GM19438 (cell line): ENCODE results near the gene AKAP13.
"Not testable (repeated sequence)": the region's sequence is repeated elsewhere in the genome, so short reads cannot be mapped to it uniquely, and the experiment has no call there.

ENCODE experiments used
- ATAC-seq: cut with Tn5 transposase; IDR thresholded peaks from one replicate; pipeline ENCODE4 v1.9.1; 2021; ENCODE audit warnings: low read depth; ENCODE audit not compliant: unreplicated experiment

Gene AKAP13

DNA sequence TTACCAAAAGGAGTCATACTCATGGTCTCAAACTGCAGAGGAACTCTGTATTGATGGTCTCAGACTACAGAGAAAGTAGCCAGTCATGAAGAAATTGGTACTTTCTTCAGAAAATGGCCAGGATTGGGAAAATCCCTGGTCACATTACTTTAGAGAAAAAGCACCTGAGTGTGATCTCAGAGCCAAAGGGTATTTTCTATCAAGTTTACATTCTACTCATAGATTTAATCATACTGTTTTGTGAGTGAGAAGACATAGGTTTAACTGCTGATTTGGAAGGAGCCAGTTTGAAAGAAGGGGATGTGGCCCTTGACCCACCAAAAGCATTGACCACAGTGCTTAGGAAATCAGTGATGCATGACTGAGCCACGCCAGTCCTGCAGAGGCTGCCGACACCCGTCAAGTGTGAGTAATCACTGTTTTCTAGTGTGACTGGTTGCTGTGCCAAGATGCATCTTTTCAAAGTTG, 203.6 kb downstream of the AKAP13 start:
- ATAC-seq: peak; percentile 40

DNA sequence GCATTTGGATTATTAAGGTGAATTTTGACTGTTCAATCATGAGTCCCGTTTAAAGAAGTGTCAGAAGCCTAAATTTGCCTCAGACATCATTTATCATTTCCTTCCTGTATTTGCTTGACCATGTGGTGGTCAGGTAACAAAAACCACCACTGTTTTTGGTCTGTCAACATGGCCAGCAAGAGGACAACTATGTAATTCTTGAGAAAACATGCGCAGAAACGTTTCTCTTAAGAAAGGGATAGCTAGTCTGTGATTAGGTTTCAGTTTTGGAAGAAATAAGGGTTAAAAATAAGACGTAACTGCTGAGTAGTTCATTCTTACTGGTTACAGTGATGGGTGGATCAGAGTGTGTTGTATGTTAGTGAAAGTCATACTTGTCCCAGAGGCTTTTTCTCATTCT, 204.5 kb downstream of the AKAP13 start:
- no peak for ATAC-seq

DNA sequence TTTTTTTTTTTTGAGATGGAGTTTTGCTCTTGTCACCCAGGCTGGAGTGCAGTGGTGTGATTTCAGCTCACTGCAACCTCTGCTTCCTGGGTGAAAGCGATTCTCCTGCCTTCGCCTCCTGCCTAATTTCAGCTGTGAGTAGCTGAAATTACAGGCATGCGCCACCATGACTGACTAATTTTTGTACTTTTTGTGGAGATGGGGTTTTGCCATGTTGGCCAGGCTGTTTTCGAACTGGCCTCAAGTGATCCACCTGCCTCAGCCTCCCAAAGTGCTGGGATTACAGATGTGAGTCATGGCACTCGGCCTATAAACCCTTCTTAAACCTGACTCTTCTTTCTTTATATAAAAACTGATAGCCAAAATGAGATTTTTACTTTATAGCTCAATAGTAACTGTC, 205.8 kb downstream of the AKAP13 start:
- ATAC-seq: not testable (repeated sequence)

DNA sequence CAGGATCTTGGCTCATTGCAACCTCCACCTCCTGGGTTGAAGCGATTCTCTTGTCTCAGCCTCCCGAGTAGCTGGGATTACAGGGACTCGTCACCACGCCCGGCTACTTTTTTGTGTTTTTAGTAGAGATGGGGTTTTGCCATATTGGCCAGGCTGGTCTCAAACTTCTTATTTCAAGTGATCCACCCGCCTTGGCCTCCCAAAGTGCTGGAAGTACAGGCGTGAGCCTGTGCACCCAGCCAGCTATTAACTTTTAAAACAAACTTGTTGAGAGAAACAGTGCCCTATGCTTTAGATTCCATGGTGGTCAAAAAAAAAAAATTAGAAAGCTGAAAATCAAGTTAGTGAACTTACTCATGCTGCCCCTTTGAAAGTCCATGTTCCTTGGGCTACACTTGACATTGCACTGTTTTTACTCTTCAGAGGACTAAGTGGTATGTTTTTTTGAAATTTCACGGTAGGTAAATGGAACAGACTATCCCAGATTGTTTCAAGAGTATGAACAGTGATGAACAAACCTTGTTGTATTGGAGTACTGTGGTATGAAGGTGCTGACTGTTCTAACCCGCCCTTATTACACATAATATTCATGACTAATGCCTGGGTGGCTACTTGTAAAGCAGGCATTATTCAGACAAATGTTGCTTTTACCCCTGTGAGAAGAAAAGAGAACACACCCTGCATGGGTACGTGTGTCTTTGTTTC, 207.5 kb downstream of the AKAP13 start:
- no peak for ATAC-seq

DNA sequence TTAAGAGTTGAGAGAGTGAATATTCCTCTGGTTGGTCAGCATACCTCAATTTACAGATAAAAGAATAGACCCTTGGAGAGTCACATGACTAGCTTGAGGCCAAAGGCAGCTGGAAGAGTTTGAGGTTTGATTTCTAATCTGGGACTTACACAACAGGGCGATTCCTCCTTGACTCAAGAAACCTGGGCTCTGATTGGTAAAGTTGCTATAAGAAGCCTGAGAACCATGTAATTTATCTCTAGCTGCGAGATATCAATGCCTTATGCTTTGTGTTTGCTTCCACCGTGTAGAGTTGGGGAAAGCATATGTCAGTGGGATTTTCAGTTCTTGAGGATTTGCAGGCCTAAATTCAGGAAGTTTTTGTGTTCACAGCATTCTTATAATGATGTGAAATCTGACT, 208.3 kb downstream of the AKAP13 start:
- no peak for ATAC-seq

DNA sequence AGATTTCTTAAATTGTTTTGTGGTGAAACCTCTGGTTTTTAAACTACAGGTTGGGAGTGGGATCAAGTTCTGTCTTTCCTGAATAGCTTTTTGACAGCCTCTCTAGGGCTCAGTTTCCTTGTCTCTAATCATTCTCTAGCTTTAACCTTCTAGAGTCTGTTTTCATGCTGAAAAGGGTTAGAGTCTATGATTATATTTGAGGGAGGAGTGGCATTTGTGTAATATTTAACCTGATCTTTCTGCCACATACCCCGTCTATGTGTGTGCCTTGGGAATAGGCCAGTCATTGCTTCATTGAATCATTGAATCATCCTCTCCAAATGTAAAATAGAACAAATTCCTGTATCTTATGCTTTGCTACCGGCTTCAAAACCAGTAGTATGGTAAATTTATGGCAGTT, 209.4 kb downstream of the AKAP13 start:
- ATAC-seq: no peak

DNA sequence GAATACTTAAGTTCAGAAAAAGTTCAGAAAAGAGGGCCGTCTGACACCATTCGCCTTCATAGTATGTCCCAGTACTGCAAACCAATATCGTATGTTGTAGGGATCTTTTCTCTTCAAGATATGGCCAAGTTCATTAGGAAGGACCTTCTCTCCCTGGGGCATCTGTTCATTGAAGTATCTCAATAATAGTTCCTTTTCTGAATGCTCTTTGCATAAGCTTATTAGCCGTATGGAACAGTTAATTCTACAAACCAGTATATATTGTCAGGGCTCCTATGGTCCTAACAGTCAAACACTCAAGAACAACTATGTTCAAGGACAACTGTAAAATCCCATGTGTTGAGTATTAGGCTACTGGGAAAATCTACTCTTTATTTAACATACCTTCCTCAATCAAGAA, 211.2 kb downstream of the AKAP13 start:
- ATAC-seq: no peak

DNA sequence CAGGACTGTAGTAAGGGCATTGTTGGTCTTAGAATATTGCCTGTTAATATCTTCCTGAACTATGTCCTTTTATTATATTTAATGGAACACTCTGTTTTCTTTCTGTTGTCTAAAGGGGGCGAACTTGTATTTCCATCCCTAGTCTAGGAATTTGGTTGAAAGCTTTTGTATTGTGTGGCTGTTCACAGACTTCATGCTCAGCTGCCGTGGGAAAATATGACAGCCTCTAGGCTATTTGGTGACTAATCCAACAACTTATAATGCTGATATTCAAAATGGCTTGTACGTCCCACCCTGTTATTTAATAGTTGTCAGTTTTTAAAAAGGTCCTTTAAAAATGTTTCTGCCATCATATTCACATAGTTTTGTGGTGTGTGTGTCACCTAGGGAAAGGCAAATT, 211.7 kb downstream of the AKAP13 start:
- ATAC-seq: no peak

DNA sequence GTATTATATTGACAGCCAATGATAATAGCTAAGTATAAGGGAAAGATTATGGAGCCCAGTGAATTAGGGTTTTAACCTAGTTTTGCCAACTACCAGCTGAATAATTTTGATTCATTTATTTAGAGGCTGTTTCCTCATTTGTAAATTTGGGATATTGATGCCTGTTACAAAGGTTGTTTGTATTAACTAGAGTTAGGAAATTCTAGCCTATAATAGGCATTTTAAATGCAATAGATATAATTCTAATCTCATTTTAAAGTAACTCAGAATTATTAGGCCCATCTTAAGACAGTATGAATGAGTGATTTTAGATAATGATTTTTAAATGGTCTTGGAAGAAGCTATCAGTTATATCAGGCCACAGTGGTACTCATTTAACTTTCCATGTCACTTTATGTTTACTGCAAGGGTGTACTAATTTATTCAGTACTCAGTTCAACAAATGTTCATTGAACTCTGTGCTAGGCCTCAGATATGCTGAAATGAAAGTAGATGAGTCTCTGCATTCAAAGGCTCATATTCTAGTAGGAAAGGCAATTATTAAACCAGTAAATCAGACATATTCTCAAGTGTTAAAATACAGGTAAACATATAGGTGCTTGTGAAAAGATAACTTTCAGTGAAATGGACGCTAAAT, 213.5 kb downstream of the AKAP13 start:
- no peak for ATAC-seq

DNA sequence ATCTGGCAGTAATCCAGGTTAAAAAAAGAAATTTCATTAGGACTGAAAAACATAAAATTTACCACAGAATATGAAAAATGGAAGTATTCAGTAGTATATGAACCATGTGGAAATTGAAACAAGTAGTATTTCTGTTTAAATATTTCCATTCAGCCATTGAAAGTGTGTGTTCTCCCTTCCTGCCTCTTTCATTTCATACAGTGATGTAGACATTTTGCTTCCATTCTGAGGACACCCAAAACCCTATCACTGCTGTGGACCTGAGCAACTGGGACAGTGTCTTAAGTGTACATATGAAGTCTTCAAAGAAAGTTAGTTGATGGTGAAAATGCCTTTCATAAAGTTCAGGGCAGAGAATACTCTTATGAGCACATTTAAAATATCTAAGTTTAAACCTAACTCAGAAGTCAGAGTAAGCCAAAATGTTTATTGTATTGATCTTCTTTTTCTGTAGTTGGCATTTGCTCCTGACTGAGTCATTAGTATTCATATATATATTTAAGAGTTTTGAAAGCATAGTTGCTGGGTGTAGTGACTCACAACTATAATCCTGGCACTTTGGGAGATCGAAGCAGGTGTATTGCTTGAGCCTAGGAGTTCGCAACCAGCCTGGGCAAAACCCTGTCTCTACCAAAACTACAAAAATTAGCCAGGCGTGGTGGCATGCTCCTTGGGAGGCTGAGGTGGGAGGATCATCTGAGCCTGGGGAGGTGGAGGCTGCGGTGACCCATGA, 215.6 kb downstream of the AKAP13 start:
- no peak for ATAC-seq

DNA sequence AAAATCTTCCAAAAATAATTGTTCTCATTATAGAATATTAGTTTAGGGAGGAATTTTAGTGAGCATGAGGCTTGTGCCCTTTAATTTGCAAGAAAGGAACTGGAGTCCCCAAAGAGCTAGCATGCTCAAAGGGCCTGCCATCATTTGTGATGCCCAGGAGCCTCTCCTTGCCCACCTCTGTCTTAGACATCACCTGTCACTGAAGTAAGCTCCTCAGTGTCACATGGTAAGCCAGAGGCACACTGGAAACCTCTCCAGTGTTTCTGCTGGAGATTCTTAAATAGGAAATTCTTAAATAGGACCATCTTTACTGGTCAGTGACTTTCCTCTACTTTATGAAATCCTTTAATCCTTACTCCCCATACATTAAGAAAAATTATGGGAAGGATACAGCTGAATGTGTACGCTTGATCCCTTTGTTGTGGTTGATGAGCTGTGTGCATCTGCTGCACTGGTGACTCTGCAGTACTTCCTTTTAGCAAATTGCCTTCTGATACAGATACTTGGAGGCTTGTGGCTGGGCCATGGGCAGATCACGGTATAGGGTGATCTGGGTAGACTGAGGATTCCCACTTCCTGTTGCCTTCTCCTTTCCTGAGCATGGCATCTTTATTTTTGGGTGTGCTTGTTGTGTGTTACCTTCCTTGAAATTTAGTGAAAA, 216.9 kb downstream of the AKAP13 start:
- ATAC-seq: no peak

DNA sequence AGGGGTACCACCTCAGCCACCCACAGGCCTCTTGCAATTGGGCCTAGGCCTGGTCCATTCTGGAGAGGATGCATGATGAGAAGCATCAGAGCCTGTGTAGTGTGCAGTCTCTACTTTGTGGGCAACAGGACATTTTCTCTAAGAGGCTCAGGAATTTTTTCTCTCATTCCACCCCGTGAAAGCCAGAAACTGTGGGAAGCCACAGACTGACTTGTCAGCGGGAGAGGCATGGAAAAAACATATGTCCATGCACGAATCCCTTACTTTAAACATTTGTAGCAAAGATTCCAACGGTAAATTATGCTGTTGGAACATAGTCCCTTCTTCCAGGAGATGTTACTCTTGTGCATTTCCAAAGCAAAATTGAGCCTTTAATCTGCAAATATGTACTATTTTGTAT, 217.8 kb downstream of the AKAP13 start:
- no peak for ATAC-seq

DNA sequence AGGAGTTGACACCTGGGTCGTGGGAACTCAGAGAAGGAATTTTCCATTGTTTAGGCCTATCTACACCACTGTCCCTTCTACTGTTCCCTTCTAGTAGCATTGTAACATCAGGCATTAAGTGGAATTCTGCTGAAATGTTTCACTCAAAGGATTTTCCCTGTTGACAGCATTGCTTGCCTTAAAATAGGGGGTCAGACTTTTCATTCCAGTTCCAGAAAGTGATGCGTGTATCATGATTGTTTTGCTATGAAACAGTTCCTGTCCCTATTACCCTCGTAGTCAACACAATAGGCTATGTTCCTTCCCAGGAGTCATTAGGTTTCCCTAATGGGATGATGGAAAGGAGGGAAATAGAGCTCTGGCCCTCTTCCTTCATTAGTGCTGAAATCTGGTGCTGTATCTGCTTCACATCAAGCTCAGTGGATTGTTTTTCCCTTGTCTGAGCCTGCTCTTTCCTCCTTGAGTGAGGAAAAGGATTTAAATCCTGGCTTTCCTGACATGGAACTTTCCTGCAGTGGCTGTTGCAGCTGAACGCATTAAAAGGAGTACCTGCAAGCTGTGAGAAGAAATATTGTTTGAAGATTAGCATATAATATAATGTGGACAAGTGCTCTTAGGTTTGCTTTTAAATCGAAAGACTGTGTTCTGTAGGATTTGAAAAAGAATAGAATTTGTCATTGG, 218.5 kb downstream of the AKAP13 start:
- ATAC-seq: no peak

DNA sequence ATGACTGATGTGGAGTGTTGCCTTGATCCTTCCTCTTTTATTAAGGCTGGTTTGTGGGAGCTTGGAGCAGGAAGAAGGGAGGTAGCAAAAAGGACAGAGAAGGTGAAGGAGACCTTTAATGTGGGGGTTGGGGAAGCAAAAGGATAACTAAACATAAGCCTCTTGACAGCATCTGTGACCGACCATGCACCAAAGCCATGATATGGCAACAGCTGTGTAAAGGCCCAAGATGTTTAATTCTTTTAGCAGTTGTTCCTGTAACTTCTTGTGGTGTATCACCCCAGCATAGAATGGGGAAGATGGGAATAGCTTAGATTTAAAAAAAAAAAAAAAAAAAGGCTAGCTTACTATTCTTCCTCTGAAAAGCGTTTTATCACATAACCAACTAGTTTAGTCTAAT, 219.6 kb downstream of the AKAP13 start:
- no peak for ATAC-seq

DNA sequence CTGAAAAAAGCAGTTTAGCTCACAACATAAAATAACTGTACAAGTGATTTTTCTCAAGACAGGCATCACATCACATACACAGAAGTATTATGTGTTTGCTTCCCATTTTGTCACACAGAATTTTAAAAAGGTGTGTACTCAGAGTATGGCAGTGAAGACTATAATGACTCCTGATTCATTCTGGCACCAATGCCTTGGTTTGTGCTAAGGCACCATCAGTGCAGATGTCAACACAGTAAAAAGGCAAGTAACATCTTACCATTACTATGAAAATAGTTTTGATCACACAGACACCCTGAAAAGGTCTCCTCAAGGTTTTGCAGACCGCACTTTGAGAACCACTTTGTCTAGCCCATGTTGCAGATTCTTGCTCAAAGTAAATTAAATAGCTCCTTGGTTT, 222.8 kb downstream of the AKAP13 start:
- ATAC-seq: no peak

DNA sequence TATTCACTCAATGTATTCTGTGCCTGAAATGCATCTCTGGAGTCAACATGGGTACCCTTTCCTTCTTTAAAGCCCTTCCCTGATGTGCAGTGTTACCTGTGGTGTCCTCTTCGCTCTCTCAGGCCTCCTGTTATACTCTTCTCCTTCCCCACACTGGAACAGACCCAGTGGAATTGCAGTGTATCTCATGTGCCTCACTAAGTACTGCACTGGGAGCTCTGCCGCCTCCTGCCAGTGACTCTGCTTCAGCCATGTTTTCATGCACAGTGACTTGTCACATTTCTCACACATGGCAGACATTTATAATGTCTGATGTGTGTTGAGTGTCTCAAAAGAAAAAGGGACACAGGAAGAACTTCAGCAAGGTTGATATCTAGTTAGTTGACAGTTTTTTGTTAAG, 223.3 kb downstream of the AKAP13 start:
- ATAC-seq: no peak

DNA sequence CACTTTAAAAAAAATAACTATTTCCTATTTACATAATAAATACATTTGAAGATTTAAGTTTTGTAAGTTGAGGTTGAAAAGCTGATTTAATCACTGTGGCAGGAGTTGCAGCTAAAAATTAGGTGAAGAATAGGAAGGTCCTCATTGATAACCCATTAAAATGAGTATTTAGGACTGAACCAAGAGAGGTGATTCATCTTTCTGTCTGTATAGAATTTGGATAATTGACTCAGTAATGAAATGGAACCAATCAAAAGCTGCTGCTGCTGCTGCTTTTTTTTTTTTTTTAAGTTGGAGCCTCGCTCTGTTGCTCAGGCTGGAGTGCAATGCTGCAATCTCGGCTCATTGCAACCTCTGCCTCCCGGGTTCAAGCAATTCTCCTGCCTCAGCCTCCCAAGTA, 223.8 kb downstream of the AKAP13 start:
- ATAC-seq: no peak

DNA sequence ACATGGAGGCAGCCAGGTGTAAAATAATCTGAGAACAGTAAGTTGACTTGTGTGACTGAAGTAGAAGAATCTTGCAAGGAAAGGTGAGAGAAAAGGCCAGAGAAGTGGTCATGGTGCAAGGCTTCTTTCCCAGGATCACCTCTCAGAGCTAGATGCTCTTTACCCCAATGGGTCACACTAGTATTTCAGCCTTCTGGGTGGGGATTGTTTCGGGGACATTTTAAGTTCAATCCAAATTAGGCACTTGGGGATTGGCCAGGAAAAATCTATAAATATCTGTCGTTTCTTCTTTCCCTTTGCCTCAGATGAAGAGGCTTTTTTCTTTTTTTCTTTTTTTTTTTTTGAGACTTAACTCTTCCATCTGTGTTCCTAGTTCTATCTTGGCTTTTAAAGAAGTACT, 226.3 kb downstream of the AKAP13 start:
- ATAC-seq: no peak

DNA sequence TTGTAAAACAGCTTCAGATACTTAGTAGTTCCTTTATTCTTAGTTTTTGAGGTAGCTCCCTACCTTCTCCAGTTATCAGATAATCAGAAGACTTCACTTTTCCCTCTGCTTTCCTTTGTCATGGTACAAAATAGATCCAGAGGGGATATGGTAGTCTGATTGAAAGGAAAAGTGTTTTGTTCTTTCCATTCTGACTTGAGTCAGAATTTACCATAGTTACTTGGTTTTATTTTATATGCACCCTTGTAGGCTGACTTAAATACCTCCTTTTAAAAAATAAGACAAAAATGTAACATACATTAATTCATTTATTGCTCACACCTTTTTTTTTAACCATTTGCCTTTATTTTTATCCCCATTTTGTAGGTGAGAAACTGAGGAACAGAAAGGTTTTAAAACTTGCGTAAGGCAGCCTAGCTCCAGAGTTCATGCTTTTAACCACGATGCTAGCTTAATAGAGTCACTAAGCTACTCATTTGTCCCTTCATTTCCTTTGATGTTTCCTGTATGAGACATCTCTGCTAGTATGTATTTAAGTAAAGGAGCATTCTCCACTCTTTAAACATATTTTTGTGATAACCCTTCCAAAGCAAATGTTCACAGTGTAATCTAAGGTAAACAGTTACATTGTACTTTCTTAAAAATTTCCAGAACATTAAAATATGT, 226.9 kb downstream of the AKAP13 start:
- no peak for ATAC-seq

DNA sequence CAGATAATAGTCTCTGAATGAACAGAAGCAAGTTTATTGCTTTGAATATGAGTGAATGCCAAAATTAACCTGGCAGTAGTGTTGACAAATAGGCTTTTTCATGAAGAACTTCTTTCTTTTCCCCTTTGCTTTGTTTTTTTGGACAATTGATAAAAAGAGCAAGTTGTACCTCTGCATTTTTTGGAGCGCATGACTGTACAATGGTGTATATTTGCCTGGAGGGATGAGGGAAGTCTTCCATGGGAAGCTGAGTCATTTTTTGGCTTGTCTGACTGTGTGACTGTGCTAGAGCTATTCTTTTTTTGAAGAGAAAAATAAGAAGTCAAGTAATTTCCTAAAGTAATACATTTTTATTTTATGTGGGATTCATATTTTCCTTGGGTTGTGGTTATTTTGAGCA, 227.4 kb downstream of the AKAP13 start:
- ATAC-seq: no peak
